Measurements from ENCODE around the gene TMEM86A.

The TMEM86A gene

GRCh38 chr11:18727479-18728236 is 29.1 kb downstream of the TMEM86A start:
- no peak for DNase-seq

DNA sequence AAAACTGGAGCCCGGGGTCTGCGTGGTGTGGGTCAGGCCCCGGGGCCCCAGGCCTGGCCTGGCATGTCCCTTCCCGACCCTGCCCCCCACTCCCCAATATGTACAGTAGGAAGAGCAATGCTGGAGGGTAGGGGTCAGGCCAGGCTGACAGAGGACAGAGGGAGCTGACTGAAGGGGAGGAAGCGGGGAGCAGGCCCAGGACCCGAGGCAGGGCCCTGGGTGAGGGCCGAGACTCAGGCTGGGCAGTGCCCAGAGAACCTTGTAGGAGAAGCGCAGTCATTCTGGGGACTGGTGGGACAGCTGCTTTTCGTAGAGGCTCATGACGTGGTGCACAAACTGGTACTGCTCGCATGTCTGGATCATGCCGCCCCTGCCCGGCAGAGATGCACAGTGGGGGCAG is 30.1 kb downstream of the TMEM86A start:
- no peak for DNase-seq

DNA sequence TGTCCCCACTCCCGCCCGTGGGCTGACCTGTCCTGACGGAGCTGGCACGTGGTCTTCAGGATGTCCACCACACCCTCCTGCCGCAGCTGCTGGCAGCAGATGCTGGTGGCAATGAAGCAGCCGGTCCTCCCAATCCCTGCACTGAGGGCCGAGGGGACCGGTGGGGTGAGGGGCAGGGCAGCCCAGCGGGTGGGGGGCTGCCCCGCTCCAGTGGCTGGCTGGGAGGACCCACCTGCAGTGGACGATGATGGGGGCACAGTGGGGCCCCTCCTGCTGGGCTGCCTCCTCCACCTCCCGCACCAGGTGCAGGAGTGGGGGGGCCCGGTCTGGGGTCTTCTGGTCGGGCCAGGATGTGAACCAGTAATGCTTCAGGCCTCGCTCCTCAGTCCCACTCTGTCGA is 30.8 kb downstream of the TMEM86A start:
- no peak for DNase-seq

DNA sequence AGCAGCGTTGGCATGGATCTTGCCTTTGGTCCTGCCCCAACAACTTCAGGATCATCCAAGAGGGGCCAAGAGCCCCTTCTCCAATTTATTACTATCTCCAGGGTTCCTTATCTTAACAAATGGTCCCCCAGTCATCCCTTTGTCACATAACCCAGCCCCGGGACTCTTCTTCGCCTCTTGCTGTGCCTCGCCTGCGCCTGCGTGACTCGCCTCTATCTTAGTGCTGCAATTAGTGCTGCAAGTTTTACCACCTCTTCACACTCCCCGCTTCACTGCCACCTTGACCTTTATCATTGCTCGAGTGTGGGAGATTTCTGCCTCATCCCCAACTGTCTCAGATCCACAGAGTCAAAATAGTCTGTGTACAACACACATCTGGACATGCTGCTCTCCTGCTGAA is 31.4 kb downstream of the TMEM86A start:
- no peak for DNase-seq

- DNase-seq: no peak
Observed at GRCh38 chr11:18731441-18731840, 32.9 kb downstream of the TMEM86A start.

- DNase-seq: peak; percentile 26
Observed at GRCh38 chr11:18731949-18732821, 33.6 kb downstream of the TMEM86A start.

DNA sequence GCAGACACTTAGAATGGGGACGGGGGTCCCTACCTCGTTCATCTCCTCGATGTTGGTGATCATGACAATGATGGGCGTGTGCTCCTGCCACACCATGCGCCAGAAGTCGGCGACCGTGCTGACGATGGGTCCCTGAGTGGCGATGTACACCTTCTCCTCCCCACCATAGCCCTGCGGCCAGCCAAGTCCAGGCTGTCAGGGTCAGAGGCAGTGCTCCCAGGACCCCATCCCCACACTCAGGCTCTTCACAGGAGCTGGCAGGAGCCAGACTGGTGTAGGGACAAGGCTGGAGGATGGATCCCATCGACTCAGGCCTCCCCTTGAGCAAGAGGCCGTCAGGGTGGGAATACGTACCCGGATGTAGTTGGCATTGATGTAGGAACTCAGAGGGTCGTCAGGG is 34.6 kb downstream of the TMEM86A start:
- DNase-seq: no peak

- DNase-seq: no peak
Observed at GRCh38 chr11:18736590-18737148, 38.1 kb downstream of the TMEM86A start.

DNA sequence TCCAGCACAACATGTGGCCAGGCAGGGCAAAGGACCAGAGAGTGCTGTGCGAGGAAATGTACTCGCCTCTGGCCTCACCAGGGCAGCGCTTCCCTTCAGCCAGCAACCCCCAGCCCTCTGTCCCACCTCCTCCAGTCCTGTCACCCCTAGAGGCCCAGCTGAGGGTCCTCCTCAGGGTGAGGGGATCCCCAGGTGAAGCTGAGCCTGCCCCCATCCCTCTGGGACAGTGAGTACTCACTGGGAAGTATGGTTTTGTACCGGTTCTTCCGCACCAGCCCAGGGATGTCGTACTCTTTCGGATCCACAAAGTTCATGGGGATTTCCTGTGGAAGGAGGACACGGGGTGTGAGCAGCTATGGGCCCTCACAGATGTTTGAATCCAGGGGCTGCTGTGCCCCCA is 39.1 kb downstream of the TMEM86A start:
- no peak for DNase-seq

DNA sequence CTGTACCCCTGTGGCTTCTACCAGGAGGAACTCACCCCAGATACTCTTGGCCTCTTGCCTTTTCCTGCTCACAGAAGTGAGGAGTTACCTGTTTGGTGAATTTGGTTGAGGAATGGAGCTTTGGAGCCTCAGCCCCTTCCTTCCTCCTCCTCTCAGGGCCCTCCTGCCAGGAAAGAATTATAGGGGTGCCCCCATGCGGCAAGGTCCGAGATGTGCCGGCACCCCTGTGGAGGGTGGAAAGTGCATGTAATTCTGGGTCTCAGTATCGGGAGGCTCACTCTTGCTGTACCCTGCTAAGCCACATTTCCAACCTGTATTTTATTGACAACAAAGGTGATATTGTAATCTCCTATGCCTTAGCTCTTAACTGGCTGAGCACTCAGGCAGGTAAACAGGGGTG is 41.1 kb downstream of the TMEM86A start:
- DNase-seq: no peak

DNA sequence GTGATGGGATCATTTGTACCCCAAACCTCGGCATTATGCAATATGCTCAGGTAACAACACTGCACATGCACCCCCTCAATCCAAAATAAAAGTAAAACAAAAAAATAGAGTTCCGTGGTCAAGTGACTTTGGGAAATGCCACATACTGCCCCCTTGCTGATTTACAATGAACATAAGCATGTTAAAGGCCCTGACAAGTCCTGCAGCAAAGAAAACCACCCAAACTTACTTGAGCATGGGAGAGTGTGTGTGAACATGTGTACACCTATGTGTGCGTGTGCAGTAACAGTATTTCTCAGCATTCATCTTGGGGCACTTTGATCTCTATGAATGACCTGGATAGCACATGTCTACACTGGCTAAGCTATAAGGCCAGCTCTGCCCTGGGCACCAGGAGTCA is 43.2 kb downstream of the TMEM86A start:
- DNase-seq: no peak

DNA sequence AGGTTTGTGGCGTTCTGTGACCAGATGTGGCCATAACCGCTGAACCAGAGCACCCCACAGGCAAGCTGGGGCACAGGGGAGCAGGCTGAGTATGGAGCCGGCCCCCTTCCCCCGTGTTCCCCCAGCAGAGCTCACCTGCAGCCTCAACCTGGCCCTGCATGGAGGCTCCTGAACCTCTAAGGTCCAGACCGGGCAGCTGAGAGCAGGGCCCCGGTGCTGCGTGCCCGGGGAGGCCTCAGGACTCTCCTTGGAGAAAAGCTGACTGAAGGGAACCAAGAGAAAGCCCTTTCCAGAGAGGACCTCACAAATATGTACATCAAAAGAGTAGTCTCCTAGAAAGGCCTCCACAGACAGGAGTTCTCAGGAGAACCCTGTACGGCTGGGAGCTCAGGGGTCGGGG is 44.8 kb downstream of the TMEM86A start:
- no peak for DNase-seq

DNA sequence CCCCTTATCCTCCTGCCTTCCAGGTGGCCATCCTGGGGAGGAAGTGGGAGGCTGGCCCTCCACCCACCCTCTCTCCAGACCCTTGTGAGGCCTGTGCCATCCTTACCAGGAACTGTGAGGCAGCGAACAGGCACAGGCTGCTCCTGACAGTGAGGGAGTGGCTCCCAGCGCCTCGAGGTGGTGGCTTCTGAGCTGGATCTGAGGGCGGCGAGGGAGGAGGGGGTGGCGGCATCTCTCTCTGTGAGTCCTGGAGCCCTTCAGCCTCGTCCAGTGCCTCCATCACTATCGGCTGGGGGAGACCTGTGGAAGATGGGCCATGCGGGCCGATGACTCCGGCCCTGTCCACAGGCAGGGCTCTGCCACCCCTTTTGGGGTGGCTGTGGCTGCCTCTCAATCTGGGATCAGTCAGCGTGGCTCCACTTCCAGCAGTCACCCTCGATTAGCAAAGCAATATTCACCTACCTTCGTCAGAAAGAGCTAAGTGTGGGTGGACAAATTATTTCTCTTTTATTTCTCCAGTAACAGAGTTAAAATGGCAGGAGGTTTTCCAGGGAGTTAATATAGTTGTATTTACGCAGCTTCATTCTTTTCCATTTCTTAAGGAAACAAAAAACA is 45.4 kb downstream of the TMEM86A start:
- DNase-seq: no peak

DNA sequence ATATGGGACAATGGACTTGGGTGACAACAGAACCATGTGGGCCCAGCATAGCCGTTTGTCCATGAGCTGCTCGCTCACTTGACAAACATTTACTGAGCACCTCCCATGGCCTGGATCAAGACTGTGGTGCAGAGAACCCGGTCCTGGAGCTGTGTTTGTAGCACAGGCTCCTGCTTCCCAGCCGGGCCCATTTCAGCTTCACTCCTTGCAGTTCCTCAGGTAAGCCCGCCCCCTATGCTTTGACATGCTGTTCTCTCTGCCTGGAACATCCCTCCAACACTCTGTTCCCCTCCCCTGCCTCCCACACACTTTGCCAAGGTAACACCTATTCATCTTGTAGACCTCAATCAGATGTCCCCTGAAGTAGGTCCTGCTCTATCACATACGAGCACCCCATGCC is 46.7 kb downstream of the TMEM86A start:
- DNase-seq: no peak

DNA sequence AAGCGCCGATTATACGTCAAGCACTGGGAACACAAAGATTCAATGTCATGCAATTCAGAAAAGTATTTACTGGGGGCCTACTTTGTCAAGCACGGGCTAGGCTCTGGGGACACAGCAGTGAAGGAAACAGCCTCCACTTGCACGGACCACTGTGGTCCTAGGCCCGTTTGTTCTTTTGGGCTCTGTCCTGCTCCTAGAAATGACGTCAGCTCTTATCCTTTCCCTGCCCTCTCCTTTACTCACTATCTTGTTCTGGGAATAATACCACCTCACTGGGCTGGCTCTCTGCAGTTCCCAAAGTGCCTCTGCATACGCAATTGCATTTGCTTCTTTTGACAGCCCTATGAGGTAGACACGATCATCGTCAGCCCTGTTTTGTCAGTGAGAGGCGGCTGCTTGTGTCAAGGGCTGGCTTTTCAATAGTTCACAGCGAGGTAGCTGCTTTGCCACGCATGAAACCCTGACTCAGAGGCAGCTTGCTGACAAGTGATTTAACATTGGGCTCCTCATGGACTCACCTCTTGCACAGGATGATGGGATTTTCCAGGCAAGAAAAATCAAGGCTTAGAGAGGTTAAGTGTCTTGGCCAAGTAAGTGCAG is 50.3 kb downstream of the TMEM86A start:
- no peak for DNase-seq

DNA sequence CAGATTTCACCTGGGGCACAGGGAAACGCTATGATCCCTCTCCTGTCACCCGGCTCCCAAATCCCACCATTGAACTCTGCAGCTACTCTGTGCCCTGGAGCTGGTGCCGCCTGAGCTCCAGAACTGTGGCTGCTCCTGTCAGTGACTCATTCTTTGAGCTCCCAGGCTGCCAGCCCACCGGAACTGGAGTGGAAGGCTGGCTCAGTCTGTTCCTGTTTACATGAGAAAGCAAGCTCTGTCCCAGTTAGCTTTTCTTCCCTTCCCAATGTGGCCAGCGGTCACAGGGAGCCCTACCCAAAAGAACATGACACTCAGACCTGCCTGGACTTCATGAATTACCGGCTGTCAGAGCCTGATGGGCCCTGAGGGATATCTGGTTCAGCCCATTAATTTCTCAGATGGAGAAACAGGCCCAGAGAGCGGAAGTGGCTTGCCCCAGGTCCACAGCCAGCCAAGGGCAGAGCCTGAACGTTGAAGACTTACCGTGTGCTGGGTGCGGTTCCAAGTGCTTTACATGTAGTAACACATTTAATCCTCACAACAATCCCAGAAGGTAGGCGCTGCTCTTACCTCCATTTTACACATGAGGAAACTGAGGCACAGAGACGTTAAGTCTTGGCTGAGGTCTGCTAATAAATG is 51.2 kb downstream of the TMEM86A start:
- no peak for DNase-seq

DNA sequence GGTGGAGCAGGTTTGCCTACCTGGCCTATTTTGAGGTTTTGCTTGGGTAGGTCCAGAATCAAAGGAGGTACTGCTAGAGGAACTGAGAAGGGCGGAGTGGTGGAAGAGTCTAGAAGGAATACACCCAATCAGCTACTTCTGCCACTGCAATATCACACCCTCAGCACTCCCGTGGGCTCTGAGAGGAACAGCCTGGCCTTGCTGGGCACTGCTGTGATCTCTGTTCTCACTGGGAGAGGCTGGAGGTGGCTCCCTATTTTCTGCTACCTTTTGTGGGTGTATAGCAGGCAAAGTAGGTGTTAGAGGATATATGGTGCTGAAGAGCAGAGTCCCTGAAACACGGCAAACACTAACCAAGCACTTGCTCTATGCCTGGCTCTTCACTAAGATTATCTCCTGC is 52.4 kb downstream of the TMEM86A start:
- DNase-seq: no peak

DNA sequence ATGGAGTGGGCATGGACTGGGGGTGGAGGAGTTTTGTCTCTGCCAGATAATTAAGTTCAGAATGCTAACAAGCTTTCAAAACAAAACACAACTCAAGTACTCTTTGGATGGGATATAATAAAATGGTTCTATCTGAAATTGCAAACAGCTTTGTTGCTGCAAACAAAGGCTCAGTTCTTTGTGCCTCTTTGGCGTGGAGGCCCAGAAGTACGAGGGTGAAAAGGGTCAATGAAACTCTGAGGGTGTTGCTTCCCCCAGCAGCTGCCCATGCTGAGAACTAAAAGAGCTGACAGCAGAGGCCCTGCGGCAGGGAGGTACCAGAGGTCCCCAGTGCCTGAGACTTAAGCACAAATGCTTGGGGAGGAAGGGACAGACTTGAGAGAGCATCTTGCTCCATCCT is 53.9 kb downstream of the TMEM86A start:
- no peak for DNase-seq

GRCh38 chr11:18754308-18754707 is 55.7 kb downstream of the TMEM86A start:
- DNase-seq: no peak
